Thyroid gland (tissue), 4 donors: ENCODE data around the gene PHOX2A. TPM values are rescaled to one million over a fixed set of nuclear protein-coding genes. Genes with fewer than 3 reads are reported as not detected.

Experiments used
- DNase-seq, 2 donors: peaks; one replicate each; pipeline ENCODE4 v3.0.0-alpha.2; 2019
- H3K27ac ChIP-seq, 3 donors: fragments of 200-600 bp; sonication (generic); 1 replicate in 2 of 3; 2 replicates in 1 of 3; pipeline ENCODE4 v1.5.1; 2016 to 2019; ENCODE audit warnings: mild to moderate bottlenecking in 1 of 3, moderate library complexity in 1 of 3
- H3K27me3 ChIP-seq: fragments of 200-600 bp; sonication (generic); one replicate; pipeline ENCODE4 v1.5.1; 2019
- H3K36me3 ChIP-seq, 2 donors: fragments of 200-600 bp; sonication (generic); one replicate each; pipeline ENCODE4 v1.5.1; 2016 to 2019
- H3K4me1 ChIP-seq, 2 donors: fragments of 200-600 bp; sonication (generic); one replicate each; pipeline ENCODE4 v1.5.1; 2017 to 2019
- H3K4me3 ChIP-seq, 3 donors: fragments of 200-600 bp; sonication (generic); replicated peaks in 1 of 3; 1 replicate in 2 of 3; 2 replicates in 1 of 3; pipeline ENCODE4 v1.5.1; 2016; ENCODE audit warnings: mild to moderate bottlenecking in 1 of 3
- H3K9me3 ChIP-seq: fragments of 200-600 bp; sonication (generic); one replicate; pipeline ENCODE4 v1.5.1; 2017
- CTCF ChIP-seq, 6 experiments: fragments of 200-600 bp in 3 of 6; fragments of 450-650 bp in 3 of 6; sonication (generic) in 3 of 6; IDR thresholded peaks; one replicate each; pipeline ENCODE4 v1.5.1; 2016 to 2019; ENCODE audit warnings: antibody characterized with exemption in 6 of 6, mild to moderate bottlenecking in 2 of 6, inconsistent platforms in 1 of 6, moderate library complexity in 1 of 6
- POLR2A ChIP-seq, 2 donors: fragments of 450-650 bp; IDR thresholded peaks; one replicate each; pipeline ENCODE4 v1.6.1; 2017; ENCODE audit warnings: antibody characterized with exemption in 2 of 2, mild to moderate bottlenecking in 2 of 2, moderate library complexity in 1 of 2
- WGBS, 2 donors: methylation state at CpG; one replicate each; pipeline ENCODE4 v1.1.5; 2017; 5-methylcytosine and 5-hydroxymethylcytosine counted together
- intact Hi-C: fragments of 100-400 bp; cut with DNase I; formaldehyde crosslinking; loops from one replicate; pipeline ENCODE4 v1.15.1; 2023
- total RNA-seq, 4 donors: library from RNA; depleted of rRNA; stranded (reverse); fragments of >200 nt; gene quantifications; one replicate each; pipeline ENCODE4 v1.2.3, GENCODE V29; 2016

The PHOX2A gene
- total RNA-seq, 4 donors from 2014 or later = not detected

- Histone ChIP-seq H3K36me3 (peaks cover 40 to 44% of the 10 kb centered on the region in 2 donors), H3K9me3 (no peaks in the 10 kb centered on the region), H3K27me3 (no peaks in the 10 kb centered on the region), H3K27ac (no peak overlapping the region), H3K4me1 (peaks cover 16 to 17% of the 10 kb centered on the region in 2 donors), H3K4me3 (no peak overlapping the region)
- WGBS, 2 donors = 80 to 84% methylated on average over 7 to 13 of the region's 14 CpGs
- no peak for DNase-seq
- TF ChIP-seq CTCF (IDR thresholded peaks at IDR 0.05) (no peak), POLR2A (IDR thresholded peaks at IDR 0.05) (no peak)
- intact Hi-C loops = loop anchor here (10.0 kb wide), 1 partner anchor 123 kb away; the partner anchor contains the start of genes LAMTOR1 and TOMT
These were observed 16.4 kb downstream of the PHOX2A start for GRCh38 chr11:72227316-72228228.

GRCh38 chr11:72226701-72227100 is 17.3 kb downstream of the PHOX2A start:
- DNase-seq = no peak
- WGBS, 2 donors = 72 to 87% methylated on average over 5 of the region's 5 CpGs
- Histone ChIP-seq H3K27me3 (no peaks in the 10 kb centered on the region), H3K27ac (no peak overlapping the region), H3K9me3 (no peaks in the 10 kb centered on the region), H3K4me1 (peaks cover 25% of the 10 kb centered on the region in 2 donors), H3K4me3 (no peak overlapping the region), H3K36me3 (peaks cover 32 to 36% of the 10 kb centered on the region in 2 donors)
- no peak for TF ChIP-seq CTCF (IDR thresholded peaks at IDR 0.05)
- no peak for TF ChIP-seq POLR2A (IDR thresholded peaks at IDR 0.05)
- intact Hi-C loops = loop anchor here (10.0 kb wide), 1 partner anchor 122 kb away; the partner anchor contains the start of genes LAMTOR1 and TOMT

GRCh38 chr11:72225411-72225951 is 18.5 kb downstream of the PHOX2A start:
- intact Hi-C loops = loop anchor here (10.0 kb wide), 1 partner anchor 121 kb away; the partner anchor contains the start of genes LAMTOR1 and TOMT
- Histone ChIP-seq H3K36me3 (peaks cover 20 to 24% of the 10 kb centered on the region in 2 donors), H3K4me3 (peak overlapping the region; percentile 27 to 74 (median 43)), H3K4me1 (peaks cover 27 to 29% of the 10 kb centered on the region in 2 donors), H3K9me3 (no peaks in the 10 kb centered on the region), H3K27me3 (no peaks in the 10 kb centered on the region), H3K27ac (peak overlapping the region in 2 of 3 donors; percentile 58 to 99)
- peak; percentile 36 to 40 for DNase-seq
- WGBS, 2 donors = 11 to 15% methylated on average over 11 of the region's 11 CpGs
- TF ChIP-seq CTCF (IDR thresholded peaks at IDR 0.05) (no peak), POLR2A (IDR thresholded peaks at IDR 0.05) (no peak)

GRCh38 chr11:72224564-72225410 is 19.2 kb downstream of the PHOX2A start, which contains the start of gene INPPL1:
Gene INPPL1 (plus strand): TSS chr11:72224767. CDS start chr11:72224985, 218 bp downstream.
- peaks cover 13 to 17% of the 10 kb centered on the region in 2 donors for H3K36me3 ChIP-seq
- peak within 1 kb of the TSS; percentile 74 to 95 (median 84) for H3K4me3 ChIP-seq
- H3K4me1 ChIP-seq = peaks cover 27 to 29% of the 10 kb centered on the region in 2 donors
- TF ChIP-seq POLR2A (IDR thresholded peaks at IDR 0.05) (peak in 1 of 2 donors; percentile 31), CTCF (IDR thresholded peaks at IDR 0.05) (no peak)
- H3K9me3 ChIP-seq = no peaks in the 10 kb centered on the region
- intact Hi-C loops = loop anchor here (10.0 kb wide), 1 partner anchor 120 kb away; the partner anchor contains the start of genes LAMTOR1 and TOMT
- no peaks in the 10 kb centered on the region for H3K27me3 ChIP-seq
- DNase-seq = peak; percentile 84
- H3K27ac ChIP-seq = peak within 1 kb of the TSS; percentile 86 to 99 (median 91)
- WGBS, 2 donors = 0 to 1% methylated on average over 23 to 32 of the region's 81 CpGs
